Hepatocyte (in vitro differentiated cells): ENCODE results near the gene LRP1B.

Experiments
- CTCF ChIP-seq: fragments of 200-600 bp; sonication (generic); IDR thresholded peaks from 2 replicates; pipeline ENCODE4 v1.5.1; 2016; ENCODE audit warnings: antibody characterized with exemption, mild to moderate bottlenecking; ENCODE audit not compliant: poor library complexity
- EZH2 ChIP-seq: fragments of 200-600 bp; sonication (generic); IDR thresholded peaks from 2 replicates; pipeline ENCODE4 v1.6.1; 2016; ENCODE audit warnings: antibody characterized with exemption, mild to moderate bottlenecking, borderline replicate concordance
- EZH2phosphoT487 ChIP-seq: fragments of 200-600 bp; sonication (generic); IDR thresholded peaks from one replicate; pipeline ENCODE4 v1.6.1; 2018; ENCODE audit warnings: antibody characterized with exemption, mild to moderate bottlenecking, low read depth, moderate library complexity; ENCODE audit not compliant: unreplicated experiment, severe bottlenecking

DNA sequence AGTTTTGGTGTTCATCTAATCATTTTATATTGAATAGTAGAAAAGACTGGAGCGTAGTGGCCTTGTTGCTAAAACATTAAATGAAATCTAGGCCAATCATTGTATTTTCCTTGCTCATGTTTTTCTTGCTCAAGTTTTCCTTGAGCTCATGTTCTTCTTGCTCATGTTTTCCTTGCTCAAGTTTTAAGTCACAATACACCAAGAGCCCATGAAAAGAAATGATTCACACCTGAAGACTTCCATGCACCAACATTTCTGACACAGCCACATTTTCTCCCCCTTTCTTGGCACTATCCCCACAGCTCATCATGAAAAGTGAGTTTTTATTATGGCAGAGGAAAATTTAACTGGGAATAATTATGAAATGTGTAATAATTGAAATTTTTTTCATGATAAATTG, 92.0 kb downstream of the LRP1B start:
- no peak for TF ChIP-seq CTCF
- no peak for TF ChIP-seq EZH2phosphoT487
- TF ChIP-seq EZH2 = no peak
